ENCODE measurements around the gene PRKCB. TPM values are rescaled to one million over a fixed set of nuclear protein-coding genes. Genes with fewer than 3 reads are reported as not detected.
A peak's percentile ranks its signal among the peaks of the same experiment; 100 is the strongest.

Gene PRKCB
- total RNA-seq, 1 donor from 2014 or later: 1.7 TPM

GRCh38 chr16:24119807-24120206 lies 284.0 kb downstream of the PRKCB start:
- no peak for DNase-seq
- intact Hi-C loops (cut with DNase I): no loop called here
- no peak for ATAC-seq (ENCODE audit: poor library complexity)

- no peak for DNase-seq
- intact Hi-C loops (cut with DNase I): no loop called here
- ATAC-seq (ENCODE audit: poor library complexity): no peak
Measured at GRCh38 chr16:24123275-24123674, 287.5 kb downstream of the PRKCB start.

- DNase-seq (no peak), ATAC-seq (ENCODE audit: poor library complexity) (no peak)
- intact Hi-C loops (cut with DNase I): no loop called here
Measured at GRCh38 chr16:24124291-24124690, 288.5 kb downstream of the PRKCB start.

- intact Hi-C loops (cut with DNase I): no loop called here
- ATAC-seq (ENCODE audit: poor library complexity) (no peak), DNase-seq (no peak)
Measured at GRCh38 chr16:24125214-24125613, 289.4 kb downstream of the PRKCB start.

GRCh38 chr16:24129412-24129918 lies 293.7 kb downstream of the PRKCB start:
- no peak for ATAC-seq (ENCODE audit: poor library complexity)
- no peak for DNase-seq
- intact Hi-C loops (cut with DNase I): no loop called here

- no peak for DNase-seq
- ATAC-seq (ENCODE audit: poor library complexity): no peak
- intact Hi-C loops (cut with DNase I): no loop called here
Measured at GRCh38 chr16:24130494-24131085, 294.8 kb downstream of the PRKCB start.

GRCh38 chr16:24131294-24131693 lies 295.5 kb downstream of the PRKCB start:
- DNase-seq: no peak
- ATAC-seq (ENCODE audit: poor library complexity): no peak
- intact Hi-C loops (cut with DNase I): no loop called here

GRCh38 chr16:24132048-24132796 lies 296.4 kb downstream of the PRKCB start:
- ATAC-seq (ENCODE audit: poor library complexity) (no peak), DNase-seq (no peak)
- intact Hi-C loops (cut with DNase I): no loop called here

GRCh38 chr16:24132797-24133155 lies 297.0 kb downstream of the PRKCB start:
- intact Hi-C loops (cut with DNase I): no loop called here
- ATAC-seq (ENCODE audit: poor library complexity) (no peak), DNase-seq (no peak)

GRCh38 chr16:24135624-24136565 lies 300.1 kb downstream of the PRKCB start:
- DNase-seq (no peak), ATAC-seq (ENCODE audit: poor library complexity) (no peak)
- intact Hi-C loops (cut with DNase I): no loop called here

- no peak for DNase-seq
- intact Hi-C loops (cut with DNase I): no loop called here
- ATAC-seq (ENCODE audit: poor library complexity): no peak
Measured at GRCh38 chr16:24138024-24138423, 302.2 kb downstream of the PRKCB start.

GRCh38 chr16:24138575-24138974 lies 302.8 kb downstream of the PRKCB start:
- intact Hi-C loops (cut with DNase I): no loop called here
- ATAC-seq (ENCODE audit: poor library complexity) (no peak), DNase-seq (no peak)

GRCh38 chr16:24139282-24139681 lies 303.5 kb downstream of the PRKCB start:
- DNase-seq (no peak), ATAC-seq (ENCODE audit: poor library complexity) (no peak)
- intact Hi-C loops (cut with DNase I): no loop called here

- ATAC-seq (ENCODE audit: poor library complexity) (no peak), DNase-seq (no peak)
- intact Hi-C loops (cut with DNase I): no loop called here
Measured at GRCh38 chr16:24140730-24141129, 304.9 kb downstream of the PRKCB start.

GRCh38 chr16:24141466-24141865 lies 305.7 kb downstream of the PRKCB start:
- ATAC-seq (ENCODE audit: poor library complexity): no peak
- intact Hi-C loops (cut with DNase I): no loop called here

GRCh38 chr16:24141917-24142316 lies 306.1 kb downstream of the PRKCB start:
- intact Hi-C loops (cut with DNase I): no loop called here
- ATAC-seq (ENCODE audit: poor library complexity) (no peak), DNase-seq (no peak)

More at GRCh38 chr16:24141466-24141865, 305.7 kb downstream of the PRKCB start:
- no peak for DNase-seq

- no peak for ATAC-seq (ENCODE audit: poor library complexity)
- intact Hi-C loops (cut with DNase I): no loop called here
- no peak for DNase-seq
Measured at GRCh38 chr16:24145927-24146326, 310.1 kb downstream of the PRKCB start.

- DNase-seq (peak; percentile 47), ATAC-seq (ENCODE audit: poor library complexity) (peak; percentile 90)
- intact Hi-C loops (cut with DNase I): no loop called here
Measured at GRCh38 chr16:24146518-24146917, 310.7 kb downstream of the PRKCB start.

GRCh38 chr16:24149102-24149501 lies 313.3 kb downstream of the PRKCB start:
- intact Hi-C loops (cut with DNase I): no loop called here
- no peak for ATAC-seq (ENCODE audit: poor library complexity)
- DNase-seq: no peak
